ENCODE data around the gene LCOR.

LCOR gene

DNA sequence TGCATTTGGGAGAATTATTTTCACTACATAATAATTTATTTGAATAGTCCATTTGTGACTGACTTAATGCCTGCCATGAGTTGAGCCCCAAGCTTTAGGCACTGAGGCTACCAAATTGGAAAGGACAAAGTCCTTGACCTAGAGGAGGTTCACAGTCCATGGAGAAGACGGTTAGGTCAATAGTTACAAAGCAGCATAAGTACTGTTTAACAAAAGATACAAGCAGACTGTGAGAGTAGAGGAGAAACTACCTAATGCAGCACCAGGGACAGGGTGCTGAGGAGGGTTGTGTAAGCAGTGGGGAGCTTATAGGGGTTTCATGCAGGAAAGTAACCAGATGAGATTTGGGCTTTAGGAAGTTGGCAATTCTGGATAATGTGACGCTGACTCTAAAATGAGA is 139.2 kb downstream of the LCOR start:
- DNase-seq (ENCODE audit: low spot score) (no peak), ATAC-seq (ENCODE audit: low read depth) (no peak)
- H3K27ac ChIP-seq (ENCODE audit: poor library complexity, severe bottlenecking), result no peak overlapping the region
- no peaks in the 10 kb centered on the region; the same call in 1 of the 2 replicates for H3K36me3 ChIP-seq (ENCODE audit: low read depth)
- TF ChIP-seq, protein P1, sequence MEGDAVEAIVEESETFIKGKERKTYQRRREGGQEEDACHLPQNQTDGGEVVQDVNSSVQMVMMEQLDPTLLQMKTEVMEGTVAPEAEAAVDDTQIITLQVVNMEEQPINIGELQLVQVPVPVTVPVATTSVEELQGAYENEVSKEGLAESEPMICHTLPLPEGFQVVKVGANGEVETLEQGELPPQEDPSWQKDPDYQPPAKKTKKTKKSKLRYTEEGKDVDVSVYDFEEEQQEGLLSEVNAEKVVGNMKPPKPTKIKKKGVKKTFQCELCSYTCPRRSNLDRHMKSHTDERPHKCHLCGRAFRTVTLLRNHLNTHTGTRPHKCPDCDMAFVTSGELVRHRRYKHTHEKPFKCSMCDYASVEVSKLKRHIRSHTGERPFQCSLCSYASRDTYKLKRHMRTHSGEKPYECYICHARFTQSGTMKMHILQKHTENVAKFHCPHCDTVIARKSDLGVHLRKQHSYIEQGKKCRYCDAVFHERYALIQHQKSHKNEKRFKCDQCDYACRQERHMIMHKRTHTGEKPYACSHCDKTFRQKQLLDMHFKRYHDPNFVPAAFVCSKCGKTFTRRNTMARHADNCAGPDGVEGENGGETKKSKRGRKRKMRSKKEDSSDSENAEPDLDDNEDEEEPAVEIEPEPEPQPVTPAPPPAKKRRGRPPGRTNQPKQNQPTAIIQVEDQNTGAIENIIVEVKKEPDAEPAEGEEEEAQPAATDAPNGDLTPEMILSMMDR (IDR thresholded peaks at IDR 0.05; ENCODE audit: poor library complexity, severe bottlenecking), result no peak
- H3K27me3 ChIP-seq (ENCODE audit: insufficient read depth, poor library complexity, severe bottlenecking), result no peaks in the 10 kb centered on the region
- no peaks in the 10 kb centered on the region for H3K9me3 ChIP-seq (ENCODE audit: severe bottlenecking)
- no peaks in the 10 kb centered on the region for H3K4me1 ChIP-seq (ENCODE audit: insufficient read depth, poor library complexity, severe bottlenecking)
- H3K4me3 ChIP-seq (ENCODE audit: severe bottlenecking), result no peak overlapping the region

DNA sequence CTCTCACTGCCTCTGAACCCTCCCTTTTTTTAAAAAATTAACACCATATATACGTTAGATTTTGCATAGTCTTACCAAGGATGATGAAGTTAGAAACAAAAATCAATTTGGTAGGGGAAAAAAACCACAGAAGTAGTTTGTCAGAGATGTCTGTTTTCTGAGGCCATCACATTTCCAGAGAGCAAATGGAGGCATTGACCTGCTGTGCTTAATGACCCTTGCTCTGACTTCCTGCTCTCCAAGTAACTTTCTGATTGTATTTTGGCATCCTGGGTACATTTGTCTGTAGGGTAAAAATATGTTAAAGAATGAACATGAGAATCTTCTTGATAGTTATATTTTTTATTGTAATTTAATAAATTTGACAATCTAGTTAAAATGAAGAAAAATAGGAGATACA is 140.2 kb downstream of the LCOR start:
- no peak for DNase-seq (ENCODE audit: low spot score)
- H3K27ac ChIP-seq (ENCODE audit: poor library complexity, severe bottlenecking), result no peak overlapping the region
- no peaks in the 10 kb centered on the region for H3K27me3 ChIP-seq (ENCODE audit: insufficient read depth, poor library complexity, severe bottlenecking)
- no peak overlapping the region for H3K4me3 ChIP-seq (ENCODE audit: severe bottlenecking)
- H3K9me3 ChIP-seq (ENCODE audit: severe bottlenecking), result no peaks in the 10 kb centered on the region
- no peak for ATAC-seq (ENCODE audit: low read depth)
- TF ChIP-seq, protein P1 (IDR thresholded peaks at IDR 0.05; ENCODE audit: poor library complexity, severe bottlenecking), result no peak
- H3K4me1 ChIP-seq (ENCODE audit: insufficient read depth, poor library complexity, severe bottlenecking), result no peaks in the 10 kb centered on the region
- no peaks in the 10 kb centered on the region; the same call in 1 of the 2 replicates for H3K36me3 ChIP-seq (ENCODE audit: low read depth)

DNA sequence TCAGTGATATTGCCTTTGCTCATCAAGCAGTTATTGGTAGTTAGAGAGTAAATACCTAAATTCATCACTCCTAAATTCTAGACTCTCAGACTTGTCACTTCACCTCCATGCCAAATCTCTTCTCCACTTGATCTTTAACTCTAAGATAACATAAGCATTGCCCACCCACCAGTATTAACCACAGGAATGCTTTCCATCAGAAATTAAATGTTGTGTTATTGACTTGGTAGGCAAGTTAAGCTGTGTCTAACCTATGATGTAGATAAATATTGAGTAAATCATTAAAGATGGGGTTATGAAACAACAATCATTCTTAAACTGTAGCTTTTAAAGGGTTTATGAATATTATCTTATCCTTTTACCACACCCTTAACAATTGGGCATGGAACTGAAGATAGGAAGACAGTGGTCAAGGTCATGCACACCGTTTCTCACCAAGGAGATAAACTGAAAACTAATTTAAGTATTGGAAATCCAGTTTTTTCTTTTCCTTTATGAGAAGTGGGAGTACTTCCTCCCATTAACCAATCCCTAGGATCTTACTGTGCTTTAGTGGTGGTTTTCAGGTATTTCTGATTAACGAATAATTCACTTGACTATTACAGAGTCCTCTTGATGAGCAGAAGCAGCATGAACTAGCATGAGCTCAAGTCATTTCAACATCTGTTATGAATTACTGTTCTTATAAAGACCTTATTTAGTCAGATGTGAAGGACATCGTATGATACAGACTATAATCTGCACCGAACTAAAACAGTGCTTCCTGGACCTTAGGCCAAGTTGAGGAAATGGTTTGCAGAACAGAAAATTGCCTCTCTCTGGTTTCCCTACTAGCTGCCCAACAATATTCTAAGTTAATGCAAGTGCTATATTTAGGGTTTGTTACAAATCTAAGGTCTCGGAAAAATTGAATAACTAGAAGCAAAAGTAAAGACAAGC is 142.0 kb downstream of the LCOR start:
- H3K27ac ChIP-seq (ENCODE audit: poor library complexity, severe bottlenecking), result no peak overlapping the region
- no peaks in the 10 kb centered on the region for H3K9me3 ChIP-seq (ENCODE audit: severe bottlenecking)
- TF ChIP-seq, protein P1 (IDR thresholded peaks at IDR 0.05; ENCODE audit: poor library complexity, severe bottlenecking), result no peak

DNA sequence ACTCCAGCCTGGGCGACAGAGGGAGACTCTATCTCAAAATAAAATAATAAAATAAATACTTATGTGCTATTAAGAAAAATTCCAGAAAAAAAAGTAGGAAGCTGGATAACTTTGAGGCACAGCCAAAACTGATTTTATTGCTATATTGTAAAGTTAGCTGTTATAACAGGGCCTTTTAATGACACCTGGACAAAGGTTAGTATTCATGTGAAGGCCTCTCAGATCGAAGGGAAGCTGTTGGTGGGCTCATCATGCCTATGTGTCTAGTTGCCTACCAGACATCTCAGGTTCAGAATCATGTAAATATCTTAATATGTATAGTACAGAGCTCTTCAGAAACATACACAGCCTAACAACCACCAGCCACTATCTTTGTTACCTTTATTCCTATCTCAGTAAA is 143.0 kb downstream of the LCOR start:
- H3K4me3 ChIP-seq (ENCODE audit: severe bottlenecking), result no peak overlapping the region
- DNase-seq (ENCODE audit: low spot score) (no peak), ATAC-seq (ENCODE audit: low read depth) (no peak)
- H3K27me3 ChIP-seq (ENCODE audit: insufficient read depth, poor library complexity, severe bottlenecking), result no peaks in the 10 kb centered on the region
- no peaks in the 10 kb centered on the region for H3K36me3 ChIP-seq (ENCODE audit: low read depth)
- no peaks in the 10 kb centered on the region for H3K4me1 ChIP-seq (ENCODE audit: insufficient read depth, poor library complexity, severe bottlenecking)
- TF ChIP-seq, protein P1 (IDR thresholded peaks at IDR 0.05; ENCODE audit: poor library complexity, severe bottlenecking), result no peak
- no peak overlapping the region for H3K27ac ChIP-seq (ENCODE audit: poor library complexity, severe bottlenecking)
- no peaks in the 10 kb centered on the region for H3K9me3 ChIP-seq (ENCODE audit: severe bottlenecking)

More for the DNA sequence above, 142.0 kb downstream of the LCOR start:
- Histone ChIP-seq H3K4me3 (ENCODE audit: severe bottlenecking) (no peak overlapping the region), H3K36me3 (ENCODE audit: low read depth) (no peaks in the 10 kb centered on the region; the same call in 1 of the 2 replicates), H3K4me1 (ENCODE audit: insufficient read depth, poor library complexity, severe bottlenecking) (no peaks in the 10 kb centered on the region), H3K27me3 (ENCODE audit: insufficient read depth, poor library complexity, severe bottlenecking) (no peaks in the 10 kb centered on the region)
- ATAC-seq (ENCODE audit: low read depth), result no peak
- DNase-seq (ENCODE audit: low spot score), result no peak

All from RWPE2 (cell line).